HG03175 (cell line): ENCODE data around the gene ZNF891.

Source experiments
- ATAC-seq: cut with Tn5 transposase; IDR thresholded peaks from one replicate; pipeline ENCODE4 v1.9.1; 2021; ENCODE audit warnings: mild to moderate bottlenecking, moderate library complexity; ENCODE audit not compliant: unreplicated experiment

ZNF891 gene

GRCh38 chr12:133063556-133063955 lies 66.5 kb downstream of the ZNF891 start:
- no peak for ATAC-seq

DNA sequence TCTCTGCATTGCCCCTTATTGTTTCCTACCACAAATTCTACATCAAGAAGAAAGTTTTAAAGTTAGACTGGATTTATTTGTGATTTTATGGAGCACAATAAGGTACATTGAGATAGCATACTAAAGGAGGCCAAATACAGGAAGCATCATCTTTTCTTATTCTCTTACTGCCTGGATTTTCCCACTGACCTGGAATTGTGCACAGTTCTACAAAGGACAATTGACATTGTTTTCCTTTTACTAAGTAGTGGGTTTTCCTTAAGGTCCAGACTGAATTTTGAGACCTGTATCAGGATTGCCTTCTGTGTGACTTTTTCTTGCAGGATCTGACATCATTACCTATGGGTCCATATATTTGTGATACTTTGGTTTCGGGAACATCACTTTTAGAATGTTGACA lies 68.1 kb downstream of the ZNF891 start:
- no peak for ATAC-seq

DNA sequence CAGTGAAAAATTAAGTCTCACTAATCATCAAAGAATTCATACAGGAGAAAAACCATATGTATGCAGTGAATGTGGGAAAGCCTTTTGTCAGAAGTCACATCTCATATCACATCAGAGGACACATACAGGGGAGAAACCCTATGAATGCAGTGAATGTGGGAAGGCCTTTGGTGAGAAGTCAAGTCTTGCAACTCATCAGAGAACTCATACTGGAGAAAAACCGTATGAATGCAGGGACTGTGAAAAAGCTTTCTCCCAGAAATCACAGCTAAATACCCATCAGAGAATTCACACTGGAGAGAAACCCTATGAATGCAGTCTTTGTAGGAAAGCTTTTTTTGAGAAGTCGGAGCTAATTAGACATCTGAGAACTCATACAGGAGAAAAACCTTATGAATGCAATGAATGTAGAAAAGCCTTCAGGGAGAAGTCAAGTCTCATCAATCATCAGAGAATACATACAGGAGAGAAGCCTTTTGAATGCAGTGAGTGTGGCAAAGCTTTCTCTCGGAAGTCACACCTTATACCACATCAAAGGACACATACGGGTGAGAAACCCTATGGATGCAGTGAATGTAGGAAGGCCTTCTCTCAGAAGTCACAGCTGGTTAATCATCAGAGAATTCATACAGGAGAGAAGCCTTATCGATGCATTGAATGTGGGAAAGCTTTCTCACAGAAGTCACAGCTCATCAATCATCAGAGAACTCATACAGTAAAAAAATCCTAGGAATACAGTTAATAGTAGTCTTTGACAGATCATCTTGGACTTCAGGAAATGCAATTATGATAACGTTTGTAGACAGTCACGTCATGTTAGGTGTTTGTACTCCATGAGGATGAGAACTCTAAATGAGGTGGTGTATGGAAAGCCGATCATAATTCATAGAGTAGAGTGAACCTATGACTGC lies 71.6 kb downstream of the ZNF891 start:
- ATAC-seq = no peak

GRCh38 chr12:133057446-133057845 lies 72.6 kb downstream of the ZNF891 start:
- no peak for ATAC-seq
